A673 (cell line): ENCODE data around the gene SBDS.
"Not testable (repeated sequence)": the region's sequence is repeated elsewhere in the genome, so short reads cannot be mapped to it uniquely, and the experiment has no call there.

ENCODE experiments used
- EZH2 ChIP-seq: fragments of 200-600 bp; sonication (generic); IDR thresholded peaks from 2 replicates; pipeline ENCODE4 v1.6.1; 2017; ENCODE audit warnings: borderline replicate concordance, low read depth, mild to moderate bottlenecking, mixed read lengths, antibody characterized with exemption, low read length; ENCODE audit not compliant: poor library complexity, severe bottlenecking
- TF ChIP-seq, protein P1 (sequence below): fragments of 300-800, 200-600 bp; sonication (generic); conservative IDR thresholded peaks from 2 replicates; pipeline ENCODE4 v1.5.1; 2017; ENCODE audit warnings: low read depth, mild to moderate bottlenecking, antibody characterized with exemption, low read length, moderate library complexity, mixed read lengths

DNA sequence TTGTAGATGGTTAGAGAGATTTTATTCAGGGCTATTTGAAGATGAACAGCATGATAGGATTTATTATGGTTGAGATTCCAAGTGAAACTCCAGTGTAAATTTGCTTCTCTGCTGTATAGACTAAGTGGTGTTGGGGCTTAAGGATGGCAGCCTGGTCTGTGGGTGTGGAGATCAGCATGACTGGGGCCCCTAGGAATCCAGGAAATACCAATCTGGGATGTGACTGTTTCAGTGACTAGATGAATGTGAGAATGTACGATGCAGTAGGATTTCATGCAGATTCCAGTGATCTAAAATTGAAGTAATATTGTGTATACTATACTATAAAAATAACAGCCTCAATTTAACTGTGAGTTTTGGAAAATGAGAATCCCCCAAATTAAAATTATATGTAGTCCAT, 30.1 kb upstream of the SBDS start:
- TF ChIP-seq, protein P1, sequence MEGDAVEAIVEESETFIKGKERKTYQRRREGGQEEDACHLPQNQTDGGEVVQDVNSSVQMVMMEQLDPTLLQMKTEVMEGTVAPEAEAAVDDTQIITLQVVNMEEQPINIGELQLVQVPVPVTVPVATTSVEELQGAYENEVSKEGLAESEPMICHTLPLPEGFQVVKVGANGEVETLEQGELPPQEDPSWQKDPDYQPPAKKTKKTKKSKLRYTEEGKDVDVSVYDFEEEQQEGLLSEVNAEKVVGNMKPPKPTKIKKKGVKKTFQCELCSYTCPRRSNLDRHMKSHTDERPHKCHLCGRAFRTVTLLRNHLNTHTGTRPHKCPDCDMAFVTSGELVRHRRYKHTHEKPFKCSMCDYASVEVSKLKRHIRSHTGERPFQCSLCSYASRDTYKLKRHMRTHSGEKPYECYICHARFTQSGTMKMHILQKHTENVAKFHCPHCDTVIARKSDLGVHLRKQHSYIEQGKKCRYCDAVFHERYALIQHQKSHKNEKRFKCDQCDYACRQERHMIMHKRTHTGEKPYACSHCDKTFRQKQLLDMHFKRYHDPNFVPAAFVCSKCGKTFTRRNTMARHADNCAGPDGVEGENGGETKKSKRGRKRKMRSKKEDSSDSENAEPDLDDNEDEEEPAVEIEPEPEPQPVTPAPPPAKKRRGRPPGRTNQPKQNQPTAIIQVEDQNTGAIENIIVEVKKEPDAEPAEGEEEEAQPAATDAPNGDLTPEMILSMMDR = not testable (repeated sequence)
- TF ChIP-seq EZH2 = not testable (repeated sequence)
